Coronary artery (tissue), 2 donors: Measurements from ENCODE around the gene E2F2.

Experiments
- DNase-seq: peaks from one replicate; pipeline ENCODE4 v3.0.0-alpha.2; 2017; ENCODE audit warnings: low spot score
- H3K27ac ChIP-seq, 2 donors: fragments of 200-600 bp; sonication (generic); one replicate each; pipeline ENCODE4 v1.5.1; 2016 to 2019
- H3K4me3 ChIP-seq: fragments of 200-600 bp; sonication (generic); 2 replicates; pipeline ENCODE4 v1.5.1; 2016; ENCODE audit warnings: mild to moderate bottlenecking, moderate library complexity
- TF ChIP-seq, protein P1 (sequence below): fragments of 200-600 bp; sonication (generic); IDR thresholded peaks from one replicate; pipeline ENCODE4 v1.5.1; 2019; ENCODE audit warnings: antibody characterized with exemption

The E2F2 gene, protein sequence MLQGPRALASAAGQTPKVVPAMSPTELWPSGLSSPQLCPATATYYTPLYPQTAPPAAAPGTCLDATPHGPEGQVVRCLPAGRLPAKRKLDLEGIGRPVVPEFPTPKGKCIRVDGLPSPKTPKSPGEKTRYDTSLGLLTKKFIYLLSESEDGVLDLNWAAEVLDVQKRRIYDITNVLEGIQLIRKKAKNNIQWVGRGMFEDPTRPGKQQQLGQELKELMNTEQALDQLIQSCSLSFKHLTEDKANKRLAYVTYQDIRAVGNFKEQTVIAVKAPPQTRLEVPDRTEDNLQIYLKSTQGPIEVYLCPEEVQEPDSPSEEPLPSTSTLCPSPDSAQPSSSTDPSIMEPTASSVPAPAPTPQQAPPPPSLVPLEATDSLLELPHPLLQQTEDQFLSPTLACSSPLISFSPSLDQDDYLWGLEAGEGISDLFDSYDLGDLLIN

DNA sequence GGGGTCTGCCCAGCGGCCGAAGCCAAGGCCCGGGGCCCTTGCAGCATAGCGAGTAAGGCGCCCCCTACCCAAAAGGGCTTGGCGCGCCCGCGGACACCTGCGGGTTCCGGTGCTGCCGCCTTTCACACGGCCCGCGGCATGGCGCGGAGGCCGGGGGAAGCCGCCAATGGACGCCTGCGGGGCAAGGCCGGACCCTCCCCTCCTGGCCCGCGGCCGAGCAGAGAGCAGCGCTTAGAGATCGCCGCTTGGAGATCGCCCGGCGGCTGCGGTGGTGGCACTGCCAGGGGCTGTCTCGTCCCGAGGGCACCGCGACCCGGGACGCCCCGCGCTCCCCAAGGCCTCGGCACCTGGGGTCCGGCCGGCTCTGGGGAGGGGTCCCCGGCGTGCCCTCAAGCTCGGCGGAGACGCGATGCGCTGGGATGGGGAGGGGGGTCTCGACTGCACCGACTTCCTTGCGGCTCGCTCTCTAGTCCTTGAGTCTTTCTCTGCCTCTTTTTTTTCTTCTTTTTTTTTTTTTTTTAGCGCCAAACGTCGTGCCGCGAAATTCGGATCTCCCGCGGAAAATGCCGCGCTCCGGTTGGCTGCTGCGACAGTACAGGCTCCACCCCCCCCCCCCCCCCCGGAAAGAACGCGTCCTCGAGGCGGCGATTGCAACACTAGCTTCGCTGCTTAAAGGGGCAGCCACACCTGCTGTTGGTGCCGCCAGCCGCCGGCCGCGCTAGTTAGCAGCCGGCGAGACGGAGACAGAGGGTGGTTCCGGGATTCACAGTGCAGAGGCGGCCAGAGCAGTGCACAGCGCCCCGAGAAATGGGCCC lies at the start of gene E2F2:
E2F2 (minus strand) TSS at position 487 of the 815 bp plus-strand sequence; CDS start at position 47, 440 bp downstream.
- Histone ChIP-seq H3K4me3 (peak within 1 kb of the TSS; percentile 71), H3K27ac (peak within 1 kb of the TSS in 1 of 2 donors; percentile 28)
- TF ChIP-seq, protein P1, sequence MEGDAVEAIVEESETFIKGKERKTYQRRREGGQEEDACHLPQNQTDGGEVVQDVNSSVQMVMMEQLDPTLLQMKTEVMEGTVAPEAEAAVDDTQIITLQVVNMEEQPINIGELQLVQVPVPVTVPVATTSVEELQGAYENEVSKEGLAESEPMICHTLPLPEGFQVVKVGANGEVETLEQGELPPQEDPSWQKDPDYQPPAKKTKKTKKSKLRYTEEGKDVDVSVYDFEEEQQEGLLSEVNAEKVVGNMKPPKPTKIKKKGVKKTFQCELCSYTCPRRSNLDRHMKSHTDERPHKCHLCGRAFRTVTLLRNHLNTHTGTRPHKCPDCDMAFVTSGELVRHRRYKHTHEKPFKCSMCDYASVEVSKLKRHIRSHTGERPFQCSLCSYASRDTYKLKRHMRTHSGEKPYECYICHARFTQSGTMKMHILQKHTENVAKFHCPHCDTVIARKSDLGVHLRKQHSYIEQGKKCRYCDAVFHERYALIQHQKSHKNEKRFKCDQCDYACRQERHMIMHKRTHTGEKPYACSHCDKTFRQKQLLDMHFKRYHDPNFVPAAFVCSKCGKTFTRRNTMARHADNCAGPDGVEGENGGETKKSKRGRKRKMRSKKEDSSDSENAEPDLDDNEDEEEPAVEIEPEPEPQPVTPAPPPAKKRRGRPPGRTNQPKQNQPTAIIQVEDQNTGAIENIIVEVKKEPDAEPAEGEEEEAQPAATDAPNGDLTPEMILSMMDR: no peak
- DNase-seq: peak; percentile 87

DNA sequence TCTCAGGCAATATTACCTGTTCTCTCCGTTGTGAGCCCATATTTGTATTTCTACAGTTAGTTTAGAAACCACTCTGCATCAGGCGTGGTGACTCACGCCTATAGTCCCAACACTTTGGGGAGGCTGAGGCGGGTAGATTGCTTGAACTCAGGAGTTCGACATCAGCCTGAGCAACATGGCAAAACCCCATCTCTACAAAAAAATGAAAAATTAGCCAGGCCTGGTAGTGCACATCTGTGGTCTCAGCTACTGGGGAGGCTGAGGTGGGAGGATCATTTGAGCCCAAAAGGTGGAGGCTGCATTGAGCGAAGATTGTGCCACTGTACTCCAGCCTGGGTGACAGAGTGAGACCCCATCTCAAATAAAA lies 47.9 kb upstream of the E2F2 start:
- no peak for DNase-seq
- Histone ChIP-seq H3K27ac (peak overlapping the region; percentile 86 to 92), H3K4me3 (no peak overlapping the region)
- TF ChIP-seq, protein P1: no peak

DNA sequence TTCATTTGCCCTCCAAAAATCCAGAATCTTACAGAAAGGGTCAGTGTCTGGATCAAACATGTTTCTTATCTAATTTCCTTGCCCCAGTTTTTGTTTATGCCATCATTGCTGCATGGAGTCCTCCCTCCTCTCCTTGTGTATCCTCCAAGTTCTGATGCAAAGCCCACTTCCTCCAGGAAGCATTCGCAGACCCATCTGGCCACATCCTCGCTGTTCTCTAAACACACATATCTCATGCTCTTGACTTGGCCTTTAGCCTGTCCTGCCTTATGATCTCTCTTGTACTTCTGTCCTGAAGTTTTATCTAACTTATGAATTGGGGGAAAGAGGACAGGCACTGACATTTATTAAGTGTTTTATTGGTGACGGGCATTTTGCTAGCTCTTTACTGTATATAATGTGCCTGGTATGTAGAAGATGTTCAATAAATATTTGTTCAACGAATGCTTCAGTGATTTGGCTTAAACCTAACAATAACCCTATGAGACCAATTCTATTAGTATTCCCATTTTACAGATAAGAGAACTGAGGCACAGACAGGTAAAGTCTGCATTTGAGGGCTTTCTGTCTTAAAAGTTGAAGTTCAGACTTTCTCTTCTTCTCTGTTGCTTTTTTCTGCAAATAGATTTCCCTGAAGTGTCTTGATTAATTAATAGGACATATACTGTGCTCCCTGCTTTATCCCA lies 47.4 kb upstream of the E2F2 start:
- TF ChIP-seq, protein P1: no peak
- no peak overlapping the region for H3K4me3 ChIP-seq
- peak overlapping the region; percentile 86 to 92 for H3K27ac ChIP-seq
- no peak for DNase-seq

DNA sequence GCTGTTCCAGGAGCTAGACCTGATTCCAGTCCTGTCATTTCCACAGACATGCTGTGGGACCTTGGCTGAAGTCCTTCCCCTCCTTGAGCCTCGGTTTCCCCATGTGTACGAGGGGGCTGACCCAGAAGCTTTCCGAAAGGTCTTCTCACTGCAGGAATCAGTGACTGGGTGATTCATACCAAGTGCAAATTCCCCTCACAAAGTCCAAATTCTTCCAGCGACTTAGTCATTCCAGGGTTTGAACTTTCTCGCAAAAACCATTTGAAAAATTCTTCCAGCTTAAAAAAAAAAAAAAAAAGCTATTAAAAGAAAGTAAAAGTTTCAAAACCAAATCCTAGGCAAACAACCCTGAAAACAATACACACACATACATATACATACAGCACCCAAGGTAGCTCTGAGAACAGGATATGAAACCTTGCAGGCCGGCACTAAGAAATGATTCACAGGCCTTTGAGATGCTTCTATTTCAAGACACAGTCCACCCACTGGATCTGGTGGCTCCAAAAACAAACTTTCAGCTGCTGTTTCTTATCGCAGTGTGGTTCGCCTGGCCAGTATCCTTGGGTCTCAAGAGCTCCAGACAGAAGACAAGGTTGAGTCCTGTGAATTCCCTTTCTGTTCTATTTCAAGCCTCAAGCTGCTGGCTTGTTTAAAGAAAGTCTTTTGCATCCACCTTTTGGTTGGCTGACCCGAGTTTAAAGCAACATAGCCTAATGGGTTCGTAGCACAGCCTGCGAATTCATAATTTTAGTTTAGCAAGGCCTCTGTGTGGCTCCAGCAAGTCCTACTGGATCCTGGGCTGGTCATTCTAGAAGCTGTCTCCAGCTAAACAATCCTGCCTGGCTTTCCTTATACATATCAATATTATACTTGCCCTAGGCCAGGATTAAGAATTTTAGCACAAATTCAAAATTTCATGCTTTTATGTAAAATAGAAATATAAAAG lies 46.3 kb upstream of the E2F2 start:
- TF ChIP-seq, protein P1: no peak
- peak; percentile 88 for DNase-seq
- Histone ChIP-seq H3K27ac (peak overlapping the region; percentile 86 to 92), H3K4me3 (peak overlapping the region; percentile 65)

DNA sequence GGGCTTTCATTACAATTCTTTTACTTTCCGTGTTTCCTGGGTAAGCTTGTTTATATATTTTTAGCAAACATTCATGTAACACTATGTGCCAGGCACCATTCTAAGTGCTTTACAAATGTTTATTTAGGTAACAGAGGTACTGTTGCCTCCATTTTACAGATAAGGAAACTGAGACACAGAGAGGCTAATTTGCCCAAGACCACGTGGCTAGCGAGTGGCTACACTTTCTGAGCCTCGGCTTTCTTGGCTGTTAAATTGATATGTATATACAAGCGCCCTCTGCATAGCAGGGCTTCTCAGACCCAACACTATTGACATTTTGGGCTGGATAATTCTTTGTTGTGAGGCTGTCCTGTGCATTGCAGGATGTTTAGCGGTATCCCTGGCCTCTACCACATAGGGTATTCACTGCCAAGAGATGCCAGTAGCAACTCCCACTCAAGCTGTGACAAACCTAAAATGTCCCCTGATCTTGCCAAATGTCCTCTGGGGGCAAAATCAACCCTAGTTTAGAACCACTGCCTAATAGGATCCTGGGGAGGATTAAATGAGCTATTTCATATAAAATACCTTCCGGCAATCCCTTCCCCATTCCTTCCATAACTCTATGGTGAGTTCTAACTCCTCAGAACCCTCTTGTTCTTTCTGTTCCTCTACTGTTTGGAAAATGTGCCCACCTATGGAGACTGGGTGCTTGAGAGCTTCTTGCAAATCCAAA lies 45.5 kb upstream of the E2F2 start:
- peak overlapping the region; percentile 65 for H3K4me3 ChIP-seq
- H3K27ac ChIP-seq: peak overlapping the region; percentile 86 to 92
- no peak for DNase-seq
- TF ChIP-seq, protein P1: no peak
